Measurements from ENCODE around the gene TMEM178B. TPM values are rescaled to one million over a fixed set of nuclear protein-coding genes. Genes with fewer than 3 reads are reported as not detected.
"Not testable (repeated sequence)": the region's sequence is repeated elsewhere in the genome, so short reads cannot be mapped to it uniquely, and the experiment has no call there.

The TMEM178B gene
- 1 to 10 TPM; 1.7 to 2.1 TPM for total RNA-seq

DNA sequence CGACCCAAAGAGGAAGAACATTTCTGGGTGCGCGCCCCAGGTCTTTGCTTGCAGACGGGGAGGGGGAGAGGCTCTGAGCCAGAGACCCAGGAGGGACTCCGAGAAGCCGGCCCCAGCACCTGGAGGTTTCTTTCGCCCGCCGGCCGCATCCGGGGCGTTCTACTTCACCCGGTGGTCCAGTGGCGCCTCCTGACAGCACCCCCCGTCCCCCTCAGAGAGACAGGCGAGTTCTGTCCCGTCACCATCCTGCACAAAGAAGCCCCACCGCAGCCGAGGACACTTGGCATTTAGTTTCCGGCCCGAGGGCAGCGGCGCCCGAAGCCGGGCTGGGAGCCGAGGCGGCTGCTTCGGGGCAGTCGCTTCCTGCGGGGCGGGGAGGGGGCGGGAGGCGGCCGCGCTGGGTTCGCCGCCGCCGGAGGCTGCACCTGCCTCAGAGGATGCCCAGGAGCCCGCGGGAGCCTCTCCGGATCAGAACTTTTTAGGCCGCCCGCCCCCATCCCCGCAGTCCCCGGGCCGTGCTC, at the start of gene TMEM178B:
TSS of gene TMEM178B (plus strand) at position 424 of the 521 bp plus-strand sequence.
- no peak within 1 kb of the TSS for H3K27ac Mint-ChIP-seq
- peaks cover 29% of the 10 kb centered on the region for H3K27me3 Mint-ChIP-seq
- ATAC-seq (replicated peaks), result peak; percentile 43
- H3K4me3 Mint-ChIP-seq, result peak within 1 kb of the TSS; percentile 77
- H3K4me1 Mint-ChIP-seq, result no peaks in the 10 kb centered on the region
- H3K9me3 Mint-ChIP-seq, result no peaks in the 10 kb centered on the region
- no peaks in the 10 kb centered on the region for H3K36me3 Mint-ChIP-seq (ENCODE audit: low read depth)

DNA sequence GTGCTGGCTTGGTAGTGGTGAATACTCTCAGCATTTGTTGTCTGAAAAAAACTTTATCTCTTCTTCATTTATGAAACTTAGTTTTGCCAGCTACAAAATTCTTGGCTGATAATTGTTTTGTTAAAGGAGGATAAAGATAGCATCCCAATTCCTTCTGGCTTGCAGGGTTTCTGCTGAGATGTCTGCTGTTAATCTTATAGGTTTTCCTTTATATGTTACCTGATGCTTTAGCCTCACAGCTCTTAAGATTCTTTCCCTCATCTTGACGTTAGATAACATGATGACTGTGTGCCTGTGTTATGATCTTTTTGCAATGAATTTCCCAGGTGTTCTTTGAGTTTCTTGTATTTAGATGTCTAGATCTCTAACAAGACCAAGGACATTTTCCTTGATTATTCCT, 49.2 kb upstream of the TMEM178B start:
- no peak for ATAC-seq (replicated peaks)
- Mint-ChIP-seq H3K27ac (no peak overlapping the region), H3K9me3 (peaks cover 7% of the 10 kb centered on the region), H3K27me3 (peaks cover 11% of the 10 kb centered on the region), H3K4me3 (peak overlapping the region; percentile 65), H3K4me1 (peaks cover 11% of the 10 kb centered on the region), H3K36me3 (ENCODE audit: low read depth) (no peaks in the 10 kb centered on the region)

DNA sequence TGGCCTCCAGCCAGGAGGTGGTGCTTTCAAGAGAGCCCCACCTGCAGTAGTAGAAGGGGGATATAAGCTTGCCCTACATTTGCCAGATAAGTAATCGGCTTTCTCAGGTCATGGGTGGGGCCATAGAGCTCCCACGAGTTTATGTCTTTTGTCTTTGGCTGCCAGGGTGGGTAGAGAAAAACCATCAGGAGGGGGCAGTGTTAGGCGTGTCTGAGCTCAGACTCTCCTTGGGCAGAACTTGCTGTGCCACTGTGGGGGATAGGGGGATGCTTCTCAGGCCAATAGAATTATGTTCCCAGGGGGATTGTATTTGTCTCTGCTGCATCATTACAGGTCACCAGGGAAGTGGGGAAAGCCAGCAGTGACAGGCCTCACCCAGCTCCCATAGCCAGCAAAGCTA, 46.8 kb upstream of the TMEM178B start:
- no peak for ATAC-seq (replicated peaks)
- peaks cover 11% of the 10 kb centered on the region for H3K4me1 Mint-ChIP-seq
- H3K27ac Mint-ChIP-seq, result no peak overlapping the region
- H3K4me3 Mint-ChIP-seq, result no peak overlapping the region
- H3K36me3 Mint-ChIP-seq (ENCODE audit: low read depth), result no peaks in the 10 kb centered on the region
- peaks cover 7% of the 10 kb centered on the region for H3K9me3 Mint-ChIP-seq
- H3K27me3 Mint-ChIP-seq, result peaks cover 16% of the 10 kb centered on the region

DNA sequence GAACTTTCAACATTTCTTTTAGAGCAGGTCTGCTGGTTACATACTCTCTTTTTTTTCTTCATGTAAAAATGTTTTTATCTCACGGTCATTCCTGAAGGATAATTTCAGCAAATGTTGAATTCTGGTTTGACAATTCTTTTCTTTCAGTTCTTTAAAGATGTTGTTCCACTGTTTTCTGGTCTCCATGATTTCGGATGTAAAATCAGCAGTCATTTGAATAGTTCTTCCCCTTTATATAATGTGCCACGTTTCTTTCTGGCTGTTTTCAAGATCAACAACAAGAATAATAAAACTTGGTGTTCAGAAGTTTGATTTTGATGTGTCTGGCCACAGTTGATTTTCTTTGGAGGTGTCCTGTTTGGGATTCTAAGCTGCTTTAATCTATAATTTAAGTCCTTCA, 45.1 kb upstream of the TMEM178B start:
- no peak overlapping the region for H3K4me3 Mint-ChIP-seq
- ATAC-seq (replicated peaks), result no peak
- H3K4me1 Mint-ChIP-seq, result peaks cover 3% of the 10 kb centered on the region
- peaks cover 21% of the 10 kb centered on the region for H3K27me3 Mint-ChIP-seq
- H3K27ac Mint-ChIP-seq, result no peak overlapping the region
- peaks cover 7% of the 10 kb centered on the region for H3K9me3 Mint-ChIP-seq
- no peaks in the 10 kb centered on the region for H3K36me3 Mint-ChIP-seq (ENCODE audit: low read depth)

- not testable (repeated sequence) for ATAC-seq (replicated peaks); H3K4me1 Mint-ChIP-seq; H3K4me3 Mint-ChIP-seq; H3K36me3 Mint-ChIP-seq (ENCODE audit: low read depth); H3K27ac Mint-ChIP-seq; H3K9me3 Mint-ChIP-seq
- H3K27me3 Mint-ChIP-seq, result peaks cover 27% of the 10 kb centered on the region
These were observed 41.1 kb upstream of the TMEM178B start for GRCh38 chr7:141032539-141033323.

- not testable (repeated sequence) for H3K4me1 Mint-ChIP-seq; H3K36me3 Mint-ChIP-seq (ENCODE audit: low read depth); H3K9me3 Mint-ChIP-seq; H3K27ac Mint-ChIP-seq; H3K4me3 Mint-ChIP-seq; ATAC-seq (replicated peaks)
- H3K27me3 Mint-ChIP-seq, result peaks cover 19% of the 10 kb centered on the region
These were observed 35.8 kb upstream of the TMEM178B start for GRCh38 chr7:141038100-141038499.

- Mint-ChIP-seq H3K36me3 (ENCODE audit: low read depth) (no peaks in the 10 kb centered on the region), H3K4me1 (peaks cover 4% of the 10 kb centered on the region), H3K9me3 (no peaks in the 10 kb centered on the region), H3K27me3 (peaks cover 19% of the 10 kb centered on the region), H3K4me3 (no peak overlapping the region), H3K27ac (no peak overlapping the region)
- ATAC-seq (replicated peaks), result no peak
These were observed 34.5 kb upstream of the TMEM178B start for GRCh38 chr7:141039376-141039775.

DNA sequence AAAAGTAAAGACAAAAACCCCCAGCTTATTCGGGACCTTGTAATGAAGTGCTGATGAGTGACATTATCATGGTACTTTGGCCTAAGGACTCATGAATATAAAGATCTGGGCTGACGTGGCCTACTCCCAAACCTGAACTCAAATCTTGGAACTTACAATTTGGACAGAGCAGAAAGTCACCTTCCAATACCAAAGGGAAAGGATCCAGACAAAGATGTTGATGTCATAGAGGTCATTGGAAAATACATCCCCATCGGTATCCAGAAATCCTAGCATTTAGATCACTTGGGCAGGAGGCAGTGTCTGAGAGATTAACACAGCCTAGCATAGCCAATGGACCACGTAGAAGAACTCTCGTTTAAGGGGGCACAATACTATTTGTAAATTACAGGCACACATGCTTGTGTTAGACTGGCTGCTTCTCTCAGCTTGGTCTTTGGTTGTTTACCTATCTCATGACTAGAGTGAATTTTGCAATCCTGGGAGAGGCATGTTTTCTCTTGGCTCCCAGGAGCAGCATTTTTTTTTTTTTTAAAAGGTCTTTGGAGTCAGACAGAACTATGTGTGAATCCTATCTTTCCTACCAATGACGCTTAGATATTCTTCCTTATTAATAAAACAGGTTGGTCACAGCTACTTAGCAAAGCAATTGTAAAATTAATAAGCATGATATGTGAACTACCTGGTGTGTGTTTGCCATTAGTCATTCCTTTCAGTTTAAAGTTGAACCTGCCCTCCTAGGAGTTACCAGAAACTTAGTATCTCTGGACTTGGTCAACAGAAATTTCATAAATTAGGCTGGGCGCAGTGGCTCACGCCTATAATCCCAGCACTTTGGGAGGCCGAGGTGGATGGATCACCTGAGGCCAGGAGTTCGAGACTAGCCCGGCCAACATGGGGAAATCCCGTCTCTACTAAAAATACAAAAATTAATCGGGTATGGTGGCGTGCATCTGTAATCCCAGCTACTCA, 31.4 kb upstream of the TMEM178B start:
- Mint-ChIP-seq H3K4me3 (no peak overlapping the region), H3K27me3 (peaks cover 17% of the 10 kb centered on the region), H3K36me3 (ENCODE audit: low read depth) (no peaks in the 10 kb centered on the region), H3K4me1 (peaks cover 4% of the 10 kb centered on the region), H3K9me3 (no peaks in the 10 kb centered on the region), H3K27ac (no peak overlapping the region)
- no peak for ATAC-seq (replicated peaks)

- H3K4me1 Mint-ChIP-seq, result peaks cover 4% of the 10 kb centered on the region
- H3K4me3 Mint-ChIP-seq, result no peak overlapping the region
- H3K9me3 Mint-ChIP-seq, result no peaks in the 10 kb centered on the region
- ATAC-seq (replicated peaks), result no peak
- no peak overlapping the region for H3K27ac Mint-ChIP-seq
- no peaks in the 10 kb centered on the region for H3K36me3 Mint-ChIP-seq (ENCODE audit: low read depth)
- H3K27me3 Mint-ChIP-seq, result peaks cover 17% of the 10 kb centered on the region
These were observed 30.2 kb upstream of the TMEM178B start for GRCh38 chr7:141043616-141044015.

DNA sequence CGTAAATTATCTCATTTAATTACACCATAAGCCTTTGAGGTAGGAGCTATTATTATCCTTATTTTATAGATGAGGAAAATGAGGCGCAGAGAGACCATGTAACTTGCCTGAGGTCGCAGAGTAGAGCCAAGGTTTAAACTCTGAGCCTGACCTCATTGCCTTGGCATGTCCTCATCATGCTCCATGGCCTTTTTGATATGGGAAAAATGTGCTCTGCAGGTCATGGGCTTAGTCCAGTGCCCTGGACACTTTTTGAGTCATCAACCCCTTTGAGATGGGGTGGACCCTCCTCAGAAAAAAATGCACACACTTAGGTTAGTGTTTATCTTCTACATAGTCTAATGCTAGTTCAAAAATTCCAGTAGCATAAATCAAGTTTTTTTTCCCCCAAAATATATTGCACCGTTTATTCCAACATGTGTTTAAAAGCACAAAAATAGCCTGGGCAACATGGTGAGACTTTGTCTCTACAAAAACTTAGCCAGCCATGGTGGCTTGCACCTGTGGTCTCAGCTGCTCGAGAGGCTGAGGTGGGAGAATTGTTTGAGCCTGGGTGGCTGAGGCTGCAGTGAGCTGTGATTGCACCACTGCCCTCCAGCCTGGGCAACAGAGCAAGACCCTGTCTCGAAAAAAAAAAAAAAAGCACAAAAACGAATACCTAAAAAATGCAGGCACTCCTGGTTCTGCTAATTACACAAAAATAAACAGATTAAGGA, 28.6 kb upstream of the TMEM178B start:
- Mint-ChIP-seq H3K9me3 (no peaks in the 10 kb centered on the region), H3K27ac (no peak overlapping the region), H3K27me3 (peaks cover 9% of the 10 kb centered on the region), H3K36me3 (ENCODE audit: low read depth) (no peaks in the 10 kb centered on the region), H3K4me3 (no peak overlapping the region), H3K4me1 (no peaks in the 10 kb centered on the region)
- no peak for ATAC-seq (replicated peaks)

DNA sequence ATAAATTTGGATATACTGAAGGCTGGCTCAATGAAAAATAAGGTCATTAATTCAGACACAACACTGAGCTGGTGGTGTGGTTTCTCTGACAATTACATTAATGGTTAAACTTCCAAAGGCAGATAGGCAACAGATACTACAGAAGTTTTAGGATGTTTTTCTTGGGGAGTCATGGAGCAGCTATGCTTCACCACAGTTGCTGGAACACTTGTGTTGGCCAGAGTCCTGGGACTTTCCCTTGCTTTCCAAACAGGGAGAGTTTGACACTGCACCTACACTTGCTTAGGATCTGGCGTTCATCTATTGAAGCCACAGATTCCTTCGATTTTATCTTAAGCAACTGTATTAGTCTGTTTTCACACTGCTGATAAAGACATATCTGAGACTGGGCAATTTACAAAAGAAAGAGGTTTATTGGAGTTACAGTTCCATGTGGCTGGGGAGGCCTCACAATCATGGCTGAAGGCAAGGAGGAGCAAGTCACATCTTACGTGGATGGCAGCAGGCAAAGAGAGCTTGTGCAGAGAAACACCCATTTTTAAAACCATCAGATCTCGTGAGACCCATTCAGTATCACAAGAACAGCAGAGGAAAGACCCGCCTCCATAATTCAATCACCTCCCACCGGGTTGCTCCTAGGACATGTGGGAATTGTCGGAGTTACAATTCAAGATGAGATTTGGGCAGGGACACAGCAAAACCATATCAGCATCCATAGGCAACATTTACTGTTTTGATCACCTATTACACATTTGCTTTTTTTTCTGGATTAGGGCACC, 27.8 kb upstream of the TMEM178B start:
- Mint-ChIP-seq H3K9me3 (no peaks in the 10 kb centered on the region), H3K27me3 (peaks cover 7% of the 10 kb centered on the region), H3K36me3 (ENCODE audit: low read depth) (no peaks in the 10 kb centered on the region), H3K4me3 (no peak overlapping the region), H3K4me1 (no peaks in the 10 kb centered on the region), H3K27ac (no peak overlapping the region)
- ATAC-seq (replicated peaks), result no peak

DNA sequence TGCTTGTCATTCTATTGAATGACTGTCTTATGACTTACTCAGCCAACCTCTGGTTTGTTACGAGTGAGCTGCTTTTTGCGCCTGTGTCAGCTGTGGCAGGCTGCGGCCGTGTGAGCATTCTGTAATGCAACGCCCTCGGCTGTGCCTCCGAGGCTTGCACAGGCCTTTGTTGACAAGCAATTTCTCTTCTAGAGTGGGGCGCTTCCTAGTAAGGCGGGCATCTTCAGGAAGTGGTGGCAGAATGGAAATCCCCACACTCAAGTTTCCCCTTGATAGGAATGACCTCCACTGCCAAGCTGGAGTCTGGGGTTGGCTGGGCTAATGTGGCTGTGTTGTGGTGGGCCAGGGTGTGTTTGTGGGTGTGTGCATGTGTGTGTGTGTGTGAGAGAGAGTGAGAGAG, 20.2 kb upstream of the TMEM178B start:
- H3K27ac Mint-ChIP-seq, result peak overlapping the region; percentile 80
- no peaks in the 10 kb centered on the region for H3K27me3 Mint-ChIP-seq
- H3K9me3 Mint-ChIP-seq, result no peaks in the 10 kb centered on the region
- peaks cover 16% of the 10 kb centered on the region for H3K4me1 Mint-ChIP-seq
- peak; percentile 95 for ATAC-seq (replicated peaks)
- H3K36me3 Mint-ChIP-seq (ENCODE audit: low read depth), result no peaks in the 10 kb centered on the region
- peak overlapping the region; percentile 56 for H3K4me3 Mint-ChIP-seq

DNA sequence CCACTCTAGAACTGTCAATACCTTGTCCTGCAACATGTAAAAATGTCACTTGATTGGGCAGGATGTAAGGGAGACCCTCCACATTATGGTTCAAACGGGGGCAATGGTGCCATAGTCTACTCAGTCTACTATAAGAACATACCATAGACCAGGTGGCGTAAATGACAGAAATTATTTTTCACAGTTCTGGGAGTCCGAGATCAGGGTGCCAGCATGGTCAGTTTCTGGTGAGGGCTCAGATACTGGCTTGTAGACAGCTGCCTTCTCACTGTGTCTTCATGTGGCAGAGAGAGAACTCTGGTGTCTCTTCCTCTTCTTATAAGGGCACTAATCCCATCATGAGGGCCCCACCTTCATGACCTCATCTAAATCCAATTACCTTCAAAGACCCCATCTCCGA, 18.7 kb upstream of the TMEM178B start:
- no peak overlapping the region for H3K4me3 Mint-ChIP-seq
- no peak for ATAC-seq (replicated peaks)
- H3K4me1 Mint-ChIP-seq, result peaks cover 16% of the 10 kb centered on the region
- H3K9me3 Mint-ChIP-seq, result no peaks in the 10 kb centered on the region
- no peaks in the 10 kb centered on the region for H3K27me3 Mint-ChIP-seq
- no peaks in the 10 kb centered on the region for H3K36me3 Mint-ChIP-seq (ENCODE audit: low read depth)
- no peak overlapping the region for H3K27ac Mint-ChIP-seq
